Measurements from ENCODE around the gene LARGE1.

Gene LARGE1

DNA sequence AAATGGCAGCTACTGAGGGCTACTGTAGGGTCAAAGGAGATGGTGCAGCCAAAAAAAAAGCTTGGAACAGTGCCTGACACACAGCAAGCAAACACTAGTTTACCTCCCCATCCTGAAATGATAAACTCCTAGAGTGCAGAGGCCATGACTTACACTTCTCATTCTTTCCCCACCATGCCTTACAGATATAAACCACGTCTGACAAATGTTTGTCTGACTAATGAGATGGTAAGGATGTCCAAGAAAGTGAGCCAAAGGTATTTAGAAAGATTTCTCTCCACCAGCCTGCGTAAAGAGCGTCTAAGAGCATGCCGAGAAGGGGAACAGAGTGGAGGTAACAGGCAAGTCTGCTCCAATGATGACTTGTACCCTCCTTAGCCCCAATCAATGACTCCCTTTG is 99.0 kb downstream of the LARGE1 start:
- DNase-seq (ENCODE audit: low read depth in 2 of 2), result no peak

DNA sequence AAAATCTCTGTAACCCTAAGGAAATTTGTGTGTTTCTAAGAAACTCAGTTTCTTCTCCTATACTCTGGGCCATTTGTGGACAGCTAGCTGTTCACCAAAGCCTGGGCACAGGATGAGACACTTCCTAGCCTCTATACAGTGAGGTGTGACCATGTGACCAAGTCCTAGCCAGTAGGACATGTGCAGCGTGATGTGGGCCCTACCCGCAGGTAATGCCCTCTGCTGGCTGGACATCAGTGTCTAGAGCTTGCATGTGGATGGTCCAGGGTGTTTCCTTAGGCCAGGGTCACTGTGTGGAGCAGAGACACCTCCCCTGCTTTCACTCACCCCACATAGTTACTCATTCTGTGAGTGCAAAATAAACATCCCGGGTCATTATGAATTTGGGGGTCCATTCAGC is 100.5 kb downstream of the LARGE1 start:
- no peak for DNase-seq (ENCODE audit: low read depth in 2 of 2)

GRCh38 chr22:33817512-33818127 is 102.7 kb downstream of the LARGE1 start:
- no peak for DNase-seq (ENCODE audit: low read depth in 2 of 2)

- no peak for DNase-seq (ENCODE audit: low read depth in 2 of 2)
Measured at GRCh38 chr22:33812360-33812977, 107.8 kb downstream of the LARGE1 start.

- no peak for DNase-seq (ENCODE audit: low read depth in 2 of 2)
Measured at GRCh38 chr22:33811686-33812085, 108.6 kb downstream of the LARGE1 start.

DNA sequence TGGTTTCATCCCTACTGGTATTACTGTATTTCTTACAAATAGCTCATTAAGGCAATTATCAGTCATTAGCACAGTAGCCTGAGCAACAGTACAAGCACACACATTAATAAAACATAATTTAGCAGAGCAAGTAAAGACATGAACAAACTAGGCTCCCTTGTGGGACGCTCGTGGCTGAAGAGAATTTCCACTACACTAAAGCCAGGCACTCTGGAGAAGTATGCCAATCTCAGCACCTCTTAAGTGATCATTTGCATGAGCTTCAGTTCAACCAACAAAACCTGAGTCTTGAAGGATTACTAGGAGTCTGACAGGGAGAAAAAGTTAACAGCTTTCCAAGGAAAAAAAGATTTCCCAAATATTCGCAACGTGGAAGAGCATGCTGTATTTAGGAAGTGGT is 109.1 kb downstream of the LARGE1 start:
- DNase-seq (ENCODE audit: low read depth in 2 of 2), result no peak

DNA sequence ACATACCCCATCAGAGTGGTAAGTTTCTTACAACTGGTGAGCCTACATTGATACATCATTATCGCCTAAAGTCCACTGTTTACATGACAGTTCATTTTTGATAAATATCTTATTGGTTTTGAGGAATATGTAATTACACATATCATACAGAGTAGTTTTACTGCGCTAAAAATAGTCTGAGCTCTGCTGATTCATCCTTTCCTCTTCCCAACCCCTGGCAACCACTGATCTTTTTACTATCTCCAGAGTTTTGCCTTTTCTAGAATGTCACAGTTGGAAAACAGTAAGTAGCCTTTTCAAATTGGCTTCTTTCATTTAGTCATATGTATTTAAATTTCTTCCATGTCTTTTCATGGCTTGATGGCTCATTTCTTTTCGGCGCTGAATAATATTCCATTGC is 112.8 kb downstream of the LARGE1 start:
- DNase-seq (ENCODE audit: low read depth in 2 of 2), result no peak

DNA sequence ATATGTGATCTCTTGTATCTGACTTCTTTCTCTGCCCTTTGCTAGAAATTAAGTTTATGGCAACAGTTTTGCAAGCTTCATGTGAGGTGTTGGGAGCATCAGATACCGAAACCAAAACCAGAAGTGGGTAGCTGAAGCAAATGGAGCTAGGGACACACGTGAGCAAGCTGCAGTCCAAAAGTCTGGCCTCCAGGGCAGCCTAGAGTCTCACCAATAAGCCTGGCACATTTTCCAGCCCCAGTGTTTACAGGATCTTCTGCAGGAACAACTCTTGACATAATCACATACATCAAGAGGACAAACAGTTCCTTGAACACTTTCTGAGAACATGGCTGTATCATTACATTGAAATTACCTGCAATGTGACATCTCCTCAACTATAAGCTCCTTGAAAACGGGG is 114.1 kb downstream of the LARGE1 start:
- no peak for DNase-seq (ENCODE audit: low read depth in 2 of 2)

DNA sequence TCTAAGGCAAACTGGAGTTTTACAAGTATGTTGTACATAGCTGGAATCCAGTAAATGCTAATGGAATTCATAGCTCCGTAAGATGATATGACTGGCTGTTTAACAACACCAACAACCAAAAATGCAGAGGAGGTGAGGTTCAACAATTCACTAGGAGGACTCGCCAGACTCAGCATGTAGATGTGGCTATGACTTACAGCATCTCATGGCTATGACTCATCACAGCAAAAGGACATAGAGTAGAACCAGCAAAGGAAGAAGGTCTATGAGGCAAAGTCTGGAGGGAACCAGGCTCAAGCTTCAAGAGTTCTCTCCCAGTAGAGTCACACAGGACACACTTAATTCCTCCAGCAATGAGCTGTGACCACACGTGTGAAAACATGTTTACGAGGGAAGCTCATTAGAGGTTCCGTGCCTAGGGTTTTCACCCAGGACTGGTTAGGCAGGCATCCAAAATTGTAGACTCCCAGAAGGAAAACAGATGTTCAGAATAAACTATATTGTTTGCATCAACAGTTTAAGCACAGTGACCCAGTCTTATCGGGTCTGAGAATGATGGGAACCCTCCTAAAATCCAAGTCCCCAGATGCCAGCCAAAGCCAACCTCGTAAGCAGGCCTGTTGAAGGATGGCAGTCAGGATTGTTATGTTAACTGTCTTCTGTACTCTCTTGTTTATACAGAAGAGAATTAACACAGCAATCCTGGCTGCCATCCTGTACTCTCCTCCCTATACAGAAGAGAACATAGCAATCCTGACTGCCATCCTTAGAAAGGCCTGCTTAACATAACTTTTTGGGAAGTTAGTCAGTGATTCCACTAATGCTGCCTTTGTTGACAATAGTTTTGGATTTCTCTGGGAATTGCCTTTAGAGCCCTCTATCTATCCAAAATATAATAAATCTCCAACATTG is 116.6 kb downstream of the LARGE1 start:
- DNase-seq (ENCODE audit: low read depth in 2 of 2), result no peak

DNA sequence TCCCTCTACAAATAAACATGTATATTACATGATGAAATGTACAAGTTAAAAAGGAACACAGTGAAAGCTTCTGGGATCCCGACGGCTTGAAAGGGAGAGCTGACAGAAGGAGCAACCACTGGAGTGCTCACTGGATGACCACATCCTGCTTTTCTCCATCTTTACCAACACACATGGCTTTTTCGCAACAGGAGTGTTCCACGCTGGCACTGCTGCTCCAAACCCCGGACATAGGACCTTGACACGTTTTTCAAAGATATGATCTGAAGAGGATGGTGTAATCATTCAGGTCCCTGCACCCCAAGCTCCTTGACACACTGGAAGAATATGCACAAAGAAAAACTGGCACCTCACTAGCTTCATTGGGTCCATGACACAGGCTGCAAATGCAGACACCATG is 121.9 kb downstream of the LARGE1 start:
- no peak for DNase-seq (ENCODE audit: low read depth in 2 of 2)

DNA sequence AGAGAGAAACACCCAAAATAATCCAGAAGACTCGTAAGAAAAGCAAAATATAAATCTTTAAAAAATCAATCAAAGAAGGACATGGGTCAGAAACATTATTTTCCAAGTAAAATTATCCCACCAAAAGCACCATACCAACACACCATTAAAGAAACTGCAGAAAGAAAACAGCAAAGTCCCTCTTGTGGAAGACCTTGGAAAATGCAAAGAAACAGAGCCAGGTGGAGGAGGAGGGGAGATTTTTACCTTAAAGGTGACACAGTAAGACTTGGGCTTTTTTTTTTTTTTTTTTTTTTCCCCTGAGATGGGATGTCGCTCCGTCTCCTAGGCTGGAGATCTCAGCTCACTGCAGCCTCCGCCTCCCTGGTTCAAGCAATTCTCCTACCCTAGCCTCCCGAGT is 123.8 kb downstream of the LARGE1 start:
- no peak for DNase-seq (ENCODE audit: low read depth in 2 of 2)

DNA sequence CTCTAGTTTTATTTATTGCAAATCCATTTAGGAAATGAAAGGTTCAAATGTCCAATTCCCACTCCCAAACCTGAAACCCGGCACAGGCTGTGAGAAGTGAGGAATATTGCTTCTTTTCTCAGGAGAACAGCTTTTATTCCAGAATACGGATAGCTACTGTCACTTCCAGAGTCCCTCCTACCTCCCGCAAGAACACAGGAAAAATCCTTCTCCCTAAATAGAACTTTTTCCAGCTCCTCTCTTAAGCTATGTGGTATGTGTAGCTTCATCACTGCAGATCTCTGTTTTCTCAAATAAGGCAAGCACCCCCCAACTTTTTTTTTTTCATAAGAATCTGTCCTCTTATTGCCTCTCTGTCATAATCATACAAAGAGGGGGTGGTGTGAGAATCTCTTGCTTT is 126.8 kb downstream of the LARGE1 start:
- DNase-seq (ENCODE audit: low read depth in 2 of 2), result no peak

DNA sequence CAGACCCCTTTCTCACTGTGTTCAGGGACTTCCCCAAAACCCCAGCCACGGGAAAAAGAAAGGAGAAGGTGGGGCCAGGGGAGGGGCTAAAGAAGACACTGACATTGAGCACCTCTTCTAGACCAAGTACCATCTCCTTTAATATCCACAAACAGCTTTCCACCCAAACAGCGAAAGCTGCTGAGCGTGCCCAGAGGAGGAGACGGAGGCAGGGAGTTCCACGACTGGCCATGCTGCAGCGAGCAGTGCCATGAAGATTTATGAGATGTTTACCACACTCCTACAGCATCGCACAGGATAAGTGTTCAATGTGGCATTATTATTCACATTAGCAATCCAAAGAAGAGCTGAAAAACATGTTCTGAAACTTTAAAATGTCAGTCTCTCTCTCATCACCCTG is 127.4 kb downstream of the LARGE1 start:
- DNase-seq (ENCODE audit: low read depth in 2 of 2), result no peak

DNA sequence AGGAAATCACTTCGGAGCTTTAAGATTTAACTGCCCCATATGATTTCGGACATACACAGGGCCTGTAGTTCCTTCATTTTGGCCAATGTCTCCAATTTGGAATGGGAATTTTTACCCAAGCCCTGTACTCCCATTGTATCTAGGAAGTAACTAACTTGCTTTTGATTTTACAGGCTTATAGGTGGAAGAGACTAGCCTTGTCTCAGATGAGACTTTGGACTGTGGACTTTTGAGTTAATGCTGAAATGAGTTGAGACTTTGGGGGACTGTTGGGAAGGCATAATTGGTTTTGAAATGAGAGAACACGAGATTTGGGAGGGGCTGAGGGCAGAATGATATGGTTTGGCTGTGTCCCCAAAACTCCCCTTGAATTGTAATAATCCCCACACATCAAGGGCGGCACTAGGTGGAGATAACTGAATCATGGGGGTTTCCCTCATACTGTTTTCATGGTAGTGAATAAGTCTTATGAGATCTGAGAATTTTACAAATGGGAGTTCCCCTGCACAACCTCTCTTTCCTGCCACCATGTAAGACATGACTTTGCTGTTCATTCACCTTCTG is 130.5 kb downstream of the LARGE1 start:
- DNase-seq (ENCODE audit: low read depth in 2 of 2), result no peak

DNA sequence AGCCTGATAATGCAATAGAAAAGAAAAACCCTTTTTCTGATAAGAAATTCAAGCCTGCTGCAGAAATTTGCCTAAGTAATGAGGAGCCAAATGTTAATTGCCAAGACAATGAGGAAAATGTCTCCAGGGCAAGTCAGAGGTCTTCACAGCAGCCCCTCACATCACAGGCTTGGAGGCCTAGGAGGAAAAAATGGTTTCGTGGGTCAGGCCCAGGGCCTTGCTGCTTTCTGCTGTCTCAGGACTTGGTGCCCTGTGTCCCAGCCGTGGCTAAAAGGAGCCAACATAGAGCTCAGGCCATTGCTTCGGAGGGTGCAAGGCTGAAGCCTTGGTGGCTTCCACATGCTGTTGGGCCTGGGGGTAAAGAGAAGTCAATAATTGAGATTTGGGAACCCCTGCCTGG is 131.3 kb downstream of the LARGE1 start:
- DNase-seq (ENCODE audit: low read depth in 2 of 2), result no peak

GRCh38 chr22:33787645-33788456 is 132.4 kb downstream of the LARGE1 start:
- no peak for DNase-seq (ENCODE audit: low read depth in 2 of 2)

DNA sequence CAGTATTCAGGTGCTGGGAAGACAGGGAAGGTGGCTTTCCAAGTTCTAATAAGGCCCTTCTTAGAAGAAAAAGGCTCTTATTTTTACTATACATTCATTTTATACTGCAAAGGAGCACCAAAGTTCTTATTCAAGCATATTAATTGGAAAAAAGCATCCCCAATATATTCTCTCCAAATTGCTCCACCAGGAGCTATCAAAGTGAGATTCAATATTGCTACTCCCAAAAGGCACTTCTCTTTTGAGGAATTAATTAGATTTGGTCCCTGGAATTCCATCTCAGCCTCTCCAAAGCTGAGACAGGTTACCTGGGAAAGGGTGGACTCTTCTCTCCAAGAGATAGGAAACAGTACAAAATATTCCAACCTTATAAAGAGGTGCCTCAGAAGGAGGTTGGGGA is 134.1 kb downstream of the LARGE1 start:
- DNase-seq (ENCODE audit: low read depth in 2 of 2), result no peak

DNA sequence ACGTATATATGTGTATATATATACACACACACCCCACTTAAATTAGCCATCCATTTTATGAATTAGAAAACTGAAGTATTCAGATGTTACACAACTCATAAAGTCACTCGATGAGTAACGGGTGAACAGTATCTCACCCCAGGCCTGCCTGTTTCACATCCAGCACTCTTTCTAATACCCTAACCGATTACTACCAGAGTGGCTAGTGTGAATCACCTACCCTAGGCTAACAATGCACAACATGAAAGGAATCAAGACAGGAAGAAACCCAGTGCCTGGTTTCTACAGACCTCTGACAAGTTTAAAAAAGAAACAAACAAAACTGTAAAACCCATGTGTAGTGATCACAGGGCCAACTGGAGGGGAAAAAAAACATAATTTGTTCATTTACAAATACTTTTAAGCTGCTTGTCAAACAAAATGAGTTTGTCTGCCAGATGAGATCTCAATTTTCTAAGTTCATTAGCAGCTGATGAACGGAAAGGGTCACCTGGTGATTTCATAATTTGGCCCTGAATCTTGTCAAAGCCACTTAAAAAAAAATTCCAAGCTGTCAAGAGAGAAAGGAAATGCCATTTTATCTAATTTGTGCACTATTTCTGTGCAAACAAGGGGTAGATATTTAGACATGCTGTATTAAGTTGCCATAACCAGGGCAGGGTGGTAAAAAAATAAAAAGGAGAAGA is 134.8 kb downstream of the LARGE1 start:
- no peak for DNase-seq (ENCODE audit: low read depth in 2 of 2)

- no peak for DNase-seq (ENCODE audit: low read depth in 2 of 2)
Measured at GRCh38 chr22:33781411-33781810, 138.9 kb downstream of the LARGE1 start.

GRCh38 chr22:33780531-33781136 is 139.6 kb downstream of the LARGE1 start:
- no peak for DNase-seq (ENCODE audit: low read depth in 2 of 2)

DNA sequence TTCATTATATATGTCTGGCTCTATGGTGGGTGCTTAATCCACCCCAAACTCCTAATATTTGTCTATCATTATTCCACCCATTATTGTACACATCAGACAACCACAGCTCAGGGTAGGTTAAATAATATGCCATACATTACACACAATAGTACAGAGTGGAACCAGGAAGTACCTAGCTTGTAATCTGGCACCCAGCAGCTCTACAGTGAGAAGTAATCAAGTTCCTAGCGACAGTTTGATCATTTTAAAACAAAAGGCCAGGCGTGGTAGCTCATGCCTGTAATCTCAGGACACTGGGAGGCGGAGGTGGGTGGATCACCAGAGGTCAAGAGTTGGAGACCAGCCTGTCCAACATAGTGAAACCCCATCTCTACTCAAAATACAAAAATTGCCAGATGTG is 141.0 kb downstream of the LARGE1 start:
- no peak for DNase-seq (ENCODE audit: low read depth in 2 of 2)

All from stimulated activated CD4-positive, alpha-beta T cell treated with anti-CD3 and anti-CD28 coated beads, Interleukin-1b, Interleukin-23, amount 100 ng/mL, for 1 hour (primary cell).